ENCODE data around the gene HOXC10.

Gene HOXC10

DNA sequence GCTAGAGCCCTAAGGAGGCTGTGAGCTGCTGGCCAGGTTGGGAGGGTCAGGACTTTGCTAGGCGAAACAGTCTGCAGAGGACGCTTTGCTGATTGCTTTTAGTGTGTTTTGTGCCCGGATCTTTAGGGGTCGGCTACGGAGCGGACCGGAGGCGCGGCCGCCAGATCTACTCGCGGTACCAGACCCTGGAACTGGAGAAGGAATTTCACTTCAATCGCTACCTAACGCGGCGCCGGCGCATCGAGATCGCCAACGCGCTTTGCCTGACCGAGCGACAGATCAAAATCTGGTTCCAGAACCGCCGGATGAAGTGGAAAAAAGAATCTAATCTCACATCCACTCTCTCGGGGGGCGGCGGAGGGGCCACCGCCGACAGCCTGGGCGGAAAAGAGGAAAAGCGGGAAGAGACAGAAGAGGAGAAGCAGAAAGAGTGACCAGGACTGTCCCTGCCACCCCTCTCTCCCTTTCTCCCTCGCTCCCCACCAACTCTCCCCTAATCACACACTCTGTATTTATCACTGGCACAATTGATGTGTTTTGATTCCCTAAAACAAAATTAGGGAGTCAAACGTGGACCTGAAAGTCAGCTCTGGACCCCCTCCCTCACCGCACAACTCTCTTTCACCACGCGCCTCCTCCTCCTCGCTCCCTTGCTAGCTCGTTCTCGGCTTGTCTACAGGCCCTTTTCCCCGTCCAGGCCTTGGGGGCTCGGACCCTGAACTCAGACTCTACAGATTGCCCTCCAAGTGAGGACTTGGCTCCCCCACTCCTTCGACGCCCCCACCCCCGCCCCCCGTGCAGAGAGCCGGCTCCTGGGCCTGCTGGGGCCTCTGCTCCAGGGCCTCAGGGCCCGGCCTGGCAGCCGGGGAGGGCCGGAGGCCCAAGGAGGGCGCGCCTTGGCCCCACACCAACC is 44.8 kb downstream of the HOXC10 start:
- no peak for DNase-seq (ENCODE audit: low read depth in 2 of 2)

- DNase-seq (ENCODE audit: low read depth in 2 of 2) = no peak
These were observed 45.5 kb downstream of the HOXC10 start for GRCh38 chr12:54030442-54030801.

DNA sequence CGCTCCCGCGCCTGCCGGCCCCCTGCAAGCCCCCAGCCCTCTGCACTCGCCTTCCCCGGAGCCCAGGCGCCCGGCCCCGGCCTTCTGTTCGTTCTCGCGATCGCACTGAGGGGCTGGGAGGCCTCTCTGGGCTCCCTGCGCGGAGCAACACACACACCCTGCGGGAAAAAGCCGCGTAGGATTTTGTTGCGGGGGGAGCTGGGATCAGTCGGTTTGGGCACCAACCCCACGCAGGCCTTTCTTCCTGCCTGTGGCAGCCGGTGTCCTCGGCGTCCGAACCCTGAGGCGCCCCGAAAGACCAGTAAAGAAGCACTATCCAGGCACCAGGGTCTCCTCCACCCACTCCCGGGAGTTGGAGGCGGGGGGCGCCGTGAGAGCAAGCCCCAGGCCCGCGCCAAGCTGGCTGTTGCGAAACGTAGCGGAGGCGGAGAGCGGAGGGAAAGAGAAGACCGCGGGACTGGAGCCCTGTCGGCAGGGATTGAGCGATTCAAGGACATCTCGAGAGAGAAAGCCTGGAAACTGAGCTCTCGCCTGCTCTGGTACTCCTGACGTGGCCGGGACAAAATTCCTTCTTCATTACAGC is 46.0 kb downstream of the HOXC10 start:
- no peak for DNase-seq (ENCODE audit: low read depth in 2 of 2)

DNA sequence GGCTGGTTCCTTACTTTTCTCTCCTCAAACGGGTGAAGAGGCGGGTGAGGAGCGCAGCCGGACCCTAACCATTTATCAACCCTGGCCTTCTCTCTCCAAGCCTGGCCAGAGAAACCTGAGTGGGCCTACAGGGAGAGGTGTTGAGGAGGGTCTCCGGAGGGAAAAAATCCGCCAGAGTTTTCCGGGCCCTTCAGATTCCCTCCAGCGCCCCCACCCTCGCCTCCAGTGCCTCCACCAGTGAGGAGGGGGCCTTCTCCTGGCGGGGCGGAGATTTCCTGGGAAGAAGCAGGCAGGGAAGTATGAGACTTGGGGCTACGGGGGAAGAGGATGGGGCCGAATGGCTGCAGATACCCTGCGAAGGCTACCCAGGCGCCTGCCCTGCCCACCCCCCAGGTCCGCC is 46.5 kb downstream of the HOXC10 start:
- no peak for DNase-seq (ENCODE audit: low read depth in 2 of 2)

DNA sequence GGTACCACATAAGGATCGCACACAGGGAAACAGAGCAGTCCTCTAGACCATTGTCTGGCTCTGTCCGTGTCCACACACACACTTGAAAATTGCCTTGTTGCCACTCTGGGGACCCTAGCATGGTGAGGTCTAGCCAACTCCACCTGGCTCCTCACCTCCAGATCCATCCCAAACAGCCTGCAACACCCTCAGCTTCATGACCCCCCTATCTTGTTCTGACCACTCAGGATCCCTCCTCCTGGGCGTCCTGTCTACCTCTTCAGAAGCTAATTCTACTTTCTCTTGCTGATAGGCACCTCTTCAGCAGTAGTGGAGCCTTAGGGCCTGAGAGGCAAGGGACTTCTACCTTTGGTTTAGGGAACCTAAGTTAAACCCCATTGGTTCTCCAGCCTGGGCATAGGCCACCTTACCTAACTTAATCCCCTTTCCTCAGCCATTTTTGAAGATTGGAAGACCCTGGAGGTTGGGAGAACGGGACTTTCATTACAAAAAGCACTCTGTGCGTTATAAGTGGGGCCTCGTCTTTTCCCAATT is 47.2 kb downstream of the HOXC10 start:
- DNase-seq (ENCODE audit: low read depth in 2 of 2) = no peak

DNA sequence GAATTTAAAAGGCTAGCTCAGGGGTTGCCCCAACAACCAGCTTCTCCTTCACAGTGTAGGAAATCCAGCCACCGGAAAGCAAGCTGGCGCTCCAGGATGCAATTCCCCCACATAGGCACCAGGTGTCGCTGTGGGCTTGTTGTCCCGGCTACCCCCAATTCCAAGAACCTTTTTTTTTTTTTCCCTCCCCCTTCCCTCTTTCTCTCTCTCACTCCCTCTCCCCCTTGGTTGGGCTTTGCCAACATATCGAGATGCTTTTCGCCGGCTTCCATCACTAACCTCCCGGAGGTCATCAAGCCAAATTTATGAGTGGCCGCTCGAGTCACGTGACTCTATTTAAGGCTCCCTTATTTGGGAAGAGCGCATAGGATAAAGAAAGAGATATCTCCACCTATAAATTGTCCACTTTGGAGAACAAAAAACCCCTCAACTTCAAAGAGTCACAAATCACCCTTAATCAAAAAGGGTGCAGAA is 47.7 kb downstream of the HOXC10 start, which contains the start of gene HOXC5:
HOXC5 (plus strand) TSS at position 424 of the 474 bp plus-strand sequence. CDS start 73 bp downstream, outside the sequence.
- peak; percentile 35 to 55 for DNase-seq (ENCODE audit: low read depth in 2 of 2)

GRCh38 chr12:54033106-54033979 is 48.4 kb downstream of the HOXC10 start:
- DNase-seq (ENCODE audit: low read depth in 2 of 2) = no peak

GRCh38 chr12:54033980-54034784 is 49.2 kb downstream of the HOXC10 start:
- no peak for DNase-seq (ENCODE audit: low read depth in 2 of 2)

- DNase-seq (ENCODE audit: low read depth in 2 of 2) = no peak
These were observed 49.9 kb downstream of the HOXC10 start for GRCh38 chr12:54034785-54035310.

- no peak for DNase-seq (ENCODE audit: low read depth in 2 of 2)
These were observed 50.8 kb downstream of the HOXC10 start for GRCh38 chr12:54035568-54036264.

DNA sequence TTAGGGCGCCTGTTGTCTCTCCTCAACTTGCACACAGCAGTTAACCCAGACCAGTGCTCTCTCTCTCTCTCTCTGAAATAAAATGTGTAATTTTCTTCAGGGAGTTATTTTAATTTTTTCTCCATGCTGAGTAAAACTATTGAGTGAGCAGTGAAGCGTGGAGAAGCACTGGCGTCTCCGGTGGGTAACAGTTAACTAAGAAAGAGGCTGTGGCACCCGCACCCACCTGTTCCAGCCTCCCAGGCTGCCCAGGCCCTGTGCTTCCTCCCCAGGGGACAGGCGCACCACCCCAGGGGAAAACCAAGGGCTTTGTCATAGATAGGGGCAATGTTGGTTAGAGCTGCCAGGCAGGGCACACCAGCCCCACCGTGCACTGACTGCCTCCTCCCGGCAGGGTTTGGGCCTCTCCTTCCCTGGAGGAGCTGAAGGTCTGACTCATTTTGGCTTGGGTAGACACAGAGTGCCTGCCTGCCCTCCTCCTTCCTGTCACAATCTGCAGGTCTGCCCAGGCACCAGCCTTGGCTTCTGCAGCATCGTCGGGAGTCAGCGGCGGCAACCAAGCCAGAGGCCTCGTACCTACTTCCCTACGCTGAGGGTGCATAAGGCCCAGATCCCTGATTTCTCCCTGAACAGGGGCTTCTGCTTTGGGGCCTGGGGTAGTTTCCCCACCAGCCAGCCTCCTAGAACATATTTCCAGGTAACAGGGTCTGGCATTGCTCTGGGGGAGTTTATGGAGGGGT is 51.8 kb downstream of the HOXC10 start:
- DNase-seq (ENCODE audit: low read depth in 2 of 2) = no peak

GRCh38 chr12:54037360-54038283 is 52.7 kb downstream of the HOXC10 start:
- no peak for DNase-seq (ENCODE audit: low read depth in 2 of 2)

DNA sequence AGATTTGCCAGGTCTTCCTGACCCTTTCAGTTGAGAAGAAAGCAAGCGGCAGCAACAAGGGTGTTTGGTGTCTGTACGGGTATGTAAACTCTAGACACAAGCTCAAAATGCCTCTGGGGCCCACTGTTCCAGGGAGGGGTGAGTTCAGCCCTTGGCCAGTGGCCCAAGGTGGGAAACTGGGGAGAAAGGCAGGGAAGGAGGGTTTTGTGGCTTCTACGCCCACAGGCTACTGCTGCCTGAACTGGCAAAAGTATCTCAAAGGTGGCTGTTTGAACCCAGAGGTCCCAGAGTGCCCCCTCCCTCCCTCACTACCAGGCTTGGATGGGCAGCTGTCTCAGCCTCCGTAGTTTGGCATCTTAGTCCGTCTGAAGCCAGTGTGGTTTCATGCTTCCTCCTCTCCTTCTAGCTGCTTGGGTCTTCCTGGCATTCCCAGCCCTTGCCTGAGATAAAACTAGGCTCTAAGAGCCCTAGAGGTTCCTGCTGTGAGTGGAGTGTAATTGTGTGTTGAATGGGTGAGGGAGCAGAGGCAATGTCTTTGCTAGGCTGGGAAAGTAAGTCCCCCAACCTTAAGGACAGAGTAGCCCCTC is 53.4 kb downstream of the HOXC10 start:
- no peak for DNase-seq (ENCODE audit: low read depth in 2 of 2)

- no peak for DNase-seq (ENCODE audit: low read depth in 2 of 2)
These were observed 54.0 kb downstream of the HOXC10 start for GRCh38 chr12:54038871-54039414.

DNA sequence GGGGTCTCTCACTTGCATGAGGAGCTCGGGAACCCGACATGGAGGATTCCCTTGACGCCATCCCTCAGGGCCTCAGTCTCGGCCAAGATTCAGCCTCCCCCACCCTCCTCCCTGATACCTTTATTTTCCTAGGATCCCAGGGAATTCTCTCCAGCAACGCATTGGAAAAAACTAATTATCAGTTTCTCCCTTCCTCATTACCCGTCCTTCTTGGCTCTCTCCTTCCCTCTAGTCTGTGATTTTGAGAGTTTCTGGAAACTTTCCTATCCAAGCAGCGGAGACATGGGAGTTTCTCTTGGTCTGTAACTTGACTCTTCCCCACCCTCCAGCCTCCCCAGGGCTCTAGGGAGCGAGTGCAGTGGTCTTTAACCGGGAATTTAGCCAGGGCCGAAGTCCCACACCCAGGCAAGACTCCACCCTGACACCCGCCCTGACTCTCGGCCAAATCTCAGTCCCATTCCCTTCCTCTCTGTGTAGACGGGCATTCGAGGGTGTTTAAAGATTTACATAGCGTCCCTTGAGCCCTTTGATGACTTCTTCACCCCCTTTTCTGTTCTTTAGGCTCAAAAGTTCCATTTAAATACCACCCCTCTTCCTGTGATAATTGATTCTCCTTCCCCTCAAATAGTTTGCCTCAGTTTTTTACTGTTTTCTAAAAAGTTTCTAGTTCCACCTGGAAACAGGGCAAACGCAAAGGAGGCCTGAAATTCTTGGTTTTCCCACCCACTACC is 54.6 kb downstream of the HOXC10 start:
- DNase-seq (ENCODE audit: low read depth in 2 of 2) = no peak

All from stimulated activated CD4-positive, alpha-beta T cell treated with anti-CD3 and anti-CD28 coated beads, Interleukin-12 subunit alpha, Interleukin-12 subunit beta, amount 100 ng/mL, for 24 hours (primary cell).